ENCODE measurements around the gene PTPN7. TPM values are rescaled to one million over a fixed set of nuclear protein-coding genes. Genes with fewer than 3 reads are reported as not detected.
A peak's percentile ranks its signal among the peaks of the same experiment; 100 is the strongest.

Gene PTPN7
- total RNA-seq, 2 experiments from 2014 or later: 67.5 to 83.1 TPM

DNA sequence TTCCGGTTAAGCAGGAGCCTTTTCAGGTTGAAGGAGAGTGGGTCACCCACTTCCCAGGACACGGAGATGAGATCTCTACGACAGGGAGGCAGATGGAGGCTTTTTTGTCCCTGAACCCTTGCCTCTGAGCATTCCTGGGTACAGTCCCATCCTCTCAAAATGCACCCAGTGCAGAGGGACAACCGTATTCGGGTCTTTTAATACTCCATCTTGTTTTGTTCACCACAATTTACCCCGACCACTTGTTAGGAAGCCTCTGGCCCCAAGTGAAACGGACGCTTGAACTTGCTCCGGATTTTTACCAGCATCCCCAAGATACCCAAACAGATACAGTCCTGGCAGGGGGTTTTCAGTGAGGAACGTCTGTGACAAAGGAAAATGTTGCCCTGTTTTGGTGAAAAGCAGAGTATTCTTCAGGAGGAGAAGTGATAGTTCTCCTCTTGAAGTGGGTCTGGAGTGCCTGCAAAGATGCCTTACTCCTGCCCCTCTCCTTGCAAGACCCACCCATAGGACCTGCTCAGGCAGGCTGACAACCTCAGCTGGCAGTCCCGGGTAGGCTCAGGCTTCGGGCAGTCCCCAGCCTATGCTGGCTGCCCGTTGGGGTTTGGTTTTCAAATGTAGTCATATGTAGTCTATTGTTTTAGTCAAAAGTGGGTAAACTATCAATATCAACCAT lies 15.2 kb downstream of the PTPN7 start:
- no peak for TF ChIP-seq EZH2phosphoT487 (IDR thresholded peaks at IDR 0.05; ENCODE audit: borderline replicate concordance, low read depth, low read length)
- TF ChIP-seq, protein P1, sequence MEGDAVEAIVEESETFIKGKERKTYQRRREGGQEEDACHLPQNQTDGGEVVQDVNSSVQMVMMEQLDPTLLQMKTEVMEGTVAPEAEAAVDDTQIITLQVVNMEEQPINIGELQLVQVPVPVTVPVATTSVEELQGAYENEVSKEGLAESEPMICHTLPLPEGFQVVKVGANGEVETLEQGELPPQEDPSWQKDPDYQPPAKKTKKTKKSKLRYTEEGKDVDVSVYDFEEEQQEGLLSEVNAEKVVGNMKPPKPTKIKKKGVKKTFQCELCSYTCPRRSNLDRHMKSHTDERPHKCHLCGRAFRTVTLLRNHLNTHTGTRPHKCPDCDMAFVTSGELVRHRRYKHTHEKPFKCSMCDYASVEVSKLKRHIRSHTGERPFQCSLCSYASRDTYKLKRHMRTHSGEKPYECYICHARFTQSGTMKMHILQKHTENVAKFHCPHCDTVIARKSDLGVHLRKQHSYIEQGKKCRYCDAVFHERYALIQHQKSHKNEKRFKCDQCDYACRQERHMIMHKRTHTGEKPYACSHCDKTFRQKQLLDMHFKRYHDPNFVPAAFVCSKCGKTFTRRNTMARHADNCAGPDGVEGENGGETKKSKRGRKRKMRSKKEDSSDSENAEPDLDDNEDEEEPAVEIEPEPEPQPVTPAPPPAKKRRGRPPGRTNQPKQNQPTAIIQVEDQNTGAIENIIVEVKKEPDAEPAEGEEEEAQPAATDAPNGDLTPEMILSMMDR (conservative IDR thresholded peaks at IDR 0.05; ENCODE audit: low read length): no peak
- CTCF ChIA-PET (ENCODE audit: unreplicated experiment): interaction anchor here (1.4 kb wide), 1 partner anchor 10 kb away, joined by 3 read pairs; no protein-coding TSS in a partner anchor
- Histone ChIP-seq H3K27ac (ENCODE audit: low read depth, low read length, poor library complexity, severe bottlenecking) (peak overlapping the region; percentile 71), H4K20me1 (ENCODE audit: insufficient read depth, low read length) (no peaks in the 10 kb centered on the region), H3K36me3 (ENCODE audit: insufficient read depth, low read length) (peaks cover 50% of the 10 kb centered on the region), H2AFZ (ENCODE audit: low read length) (peak overlapping the region; percentile 83; the same call in 1 of the 2 replicates), H3K9me2 (ENCODE audit: insufficient read depth, low read length) (no peaks in the 10 kb centered on the region), H3K4me2 (ENCODE audit: low read length) (peak overlapping the region; percentile 94), H3K4me1 (ENCODE audit: insufficient read depth, low read length, poor library complexity, severe bottlenecking) (peaks cover 17% of the 10 kb centered on the region), H3K79me2 (ENCODE audit: insufficient read depth, low read depth, low read length) (peaks cover 37% of the 10 kb centered on the region), H3K9me3 (ENCODE audit: low read length) (no peaks in the 10 kb centered on the region), H3K4me3 (ENCODE audit: low read depth, low read length, poor library complexity, severe bottlenecking) (peak overlapping the region; percentile 85)
- POLR2A ChIA-PET: interaction anchor here (1.0 kb wide), 2 partner anchors 9 to 15 kb away, joined by 6 to 7 read pairs; partner anchors contain the start of gene PTPN7
- BruUV-seq (replicated peaks): TSS peak; percentile 63
- intact Hi-C loops (cut with micrococcal nuclease; ENCODE audit: unreplicated experiment): no loop called here
- no peak for DNase-seq (ENCODE audit: low spot score)

DNA sequence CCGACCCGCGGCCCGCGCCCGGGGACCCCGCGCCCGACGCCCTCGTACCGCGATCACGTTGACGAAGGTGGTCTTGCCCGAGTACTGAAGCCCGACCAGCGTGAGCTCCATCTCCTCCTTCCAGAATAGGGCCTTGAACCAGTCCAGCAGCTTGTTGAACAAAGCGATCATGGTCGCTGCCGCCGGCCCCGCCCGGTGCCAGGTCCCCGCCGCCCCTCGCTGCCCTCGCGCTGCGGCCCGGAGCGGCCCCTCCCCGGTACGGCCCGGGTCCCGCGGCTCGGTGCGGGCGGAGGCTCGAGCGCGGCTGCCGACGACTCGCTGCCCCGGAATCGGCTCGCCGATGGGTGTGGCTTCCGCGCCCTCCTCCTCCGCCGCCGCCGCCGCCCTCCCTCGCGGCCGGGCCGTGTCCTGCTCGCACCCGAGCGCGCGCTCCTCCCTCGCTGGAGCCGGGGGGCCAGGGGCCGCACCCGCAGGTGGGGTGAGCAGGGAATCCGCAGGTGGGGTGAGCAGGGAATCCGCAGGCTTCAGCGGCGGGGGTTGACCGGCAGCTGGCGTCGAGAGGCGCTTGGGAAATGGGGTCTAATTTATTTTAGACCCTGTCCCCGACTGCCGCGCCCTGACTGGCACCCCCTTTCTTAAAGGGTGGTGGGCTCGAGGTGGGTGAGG lies 15.9 kb downstream of the PTPN7 start, which contains the start of gene ARL8A:
ARL8A (minus strand) TSS at position 336 of the 666 bp plus-strand sequence; CDS start at position 171, 165 bp downstream.
- BruUV-seq (replicated peaks): no TSS peak
- H3K27ac ChIP-seq (ENCODE audit: low read depth, low read length, poor library complexity, severe bottlenecking): peak within 1 kb of the TSS; percentile 71
- peak within 1 kb of the TSS; percentile 83; the same call in 1 of the 2 replicates for H2AFZ ChIP-seq (ENCODE audit: low read length)
- intact Hi-C loops (cut with micrococcal nuclease; ENCODE audit: unreplicated experiment): no loop called here
- no peaks in the 10 kb centered on the region for H3K9me3 ChIP-seq (ENCODE audit: low read length)
- DNase-seq (ENCODE audit: low spot score): peak; percentile 73
- H4K20me1 ChIP-seq (ENCODE audit: insufficient read depth, low read length): no peaks in the 10 kb centered on the region
- CTCF ChIA-PET (ENCODE audit: unreplicated experiment): interaction anchor here (1.4 kb wide), 1 partner anchor 11 kb away, joined by 3 read pairs; no protein-coding TSS in a partner anchor
- peak within 1 kb of the TSS; percentile 94 for H3K4me2 ChIP-seq (ENCODE audit: low read length)
- H3K4me1 ChIP-seq (ENCODE audit: insufficient read depth, low read length, poor library complexity, severe bottlenecking): peaks cover 17% of the 10 kb centered on the region
- H3K36me3 ChIP-seq (ENCODE audit: insufficient read depth, low read length): peaks cover 45% of the 10 kb centered on the region
- TF ChIP-seq EZH2phosphoT487 (IDR thresholded peaks at IDR 0.05; ENCODE audit: borderline replicate concordance, low read depth, low read length): no peak
- TF ChIP-seq, protein P1 (conservative IDR thresholded peaks at IDR 0.05; ENCODE audit: low read length): no peak
- H3K4me3 ChIP-seq (ENCODE audit: low read depth, low read length, poor library complexity, severe bottlenecking): peak within 1 kb of the TSS; percentile 85
- H3K79me2 ChIP-seq (ENCODE audit: insufficient read depth, low read depth, low read length): peaks cover 37% of the 10 kb centered on the region
- H3K9me2 ChIP-seq (ENCODE audit: insufficient read depth, low read length): no peaks in the 10 kb centered on the region
- POLR2A ChIA-PET: interaction anchor here (1.6 to 1.7 kb wide), 2 partner anchors 9 to 16 kb away, joined by 4 to 11 read pairs; partner anchors contain the start of gene PTPN7

All from OCI-LY7 (cell line).